GM12801 (cell line): ENCODE results near the gene COL6A2.

Source experiments
- TF ChIP-seq, protein P1 (sequence below): IDR thresholded peaks from one replicate; pipeline ENCODE4 v1.5.1; 2011; ENCODE audit warnings: control low read depth; ENCODE audit not compliant: insufficient read length; ENCODE audit errors: extremely low read depth

COL6A2 gene

DNA sequence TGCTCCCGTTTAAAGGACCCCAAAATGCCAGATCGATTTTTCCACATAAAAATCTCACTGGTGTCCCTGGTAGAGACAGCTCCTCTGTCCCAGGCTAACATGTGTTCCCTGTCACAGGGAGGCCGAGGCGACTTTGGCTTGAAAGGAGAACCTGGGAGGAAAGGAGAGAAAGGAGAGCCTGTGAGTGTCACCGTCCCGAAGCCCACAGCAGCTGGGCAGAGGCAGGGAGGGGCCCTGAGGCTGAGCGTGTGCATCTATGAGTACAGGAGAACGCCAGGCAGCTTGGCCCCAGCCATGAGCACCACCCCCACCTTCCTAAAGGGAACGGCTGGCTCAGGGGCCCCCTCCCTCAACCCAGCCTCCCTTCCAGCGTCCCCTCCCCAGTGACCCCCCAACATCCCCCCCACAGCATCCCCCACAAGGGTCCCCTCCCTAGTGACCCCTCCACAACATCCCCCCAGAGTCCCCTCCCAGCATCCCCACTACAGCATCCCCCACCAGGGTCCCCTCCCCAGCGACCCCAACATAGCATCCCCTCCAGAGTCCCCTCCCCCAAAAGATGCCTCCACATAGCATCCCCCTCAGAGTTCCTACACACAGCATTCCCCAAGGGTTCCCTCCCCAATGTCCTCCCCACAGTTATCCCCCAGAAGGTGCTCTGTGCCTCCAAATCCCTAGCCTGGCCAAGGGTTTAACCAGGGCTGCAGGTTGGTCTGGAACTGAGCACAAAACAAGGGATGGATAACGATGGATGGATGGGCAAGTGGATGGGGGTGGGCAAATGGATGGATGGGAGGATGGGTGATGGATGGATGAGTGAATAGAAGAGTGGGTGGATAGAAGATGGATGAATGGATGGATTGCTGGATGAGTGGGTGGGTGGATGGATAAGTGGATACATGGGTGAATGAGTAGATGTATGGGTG lies 25.1 kb downstream of the COL6A2 start:
- TF ChIP-seq, protein P1, sequence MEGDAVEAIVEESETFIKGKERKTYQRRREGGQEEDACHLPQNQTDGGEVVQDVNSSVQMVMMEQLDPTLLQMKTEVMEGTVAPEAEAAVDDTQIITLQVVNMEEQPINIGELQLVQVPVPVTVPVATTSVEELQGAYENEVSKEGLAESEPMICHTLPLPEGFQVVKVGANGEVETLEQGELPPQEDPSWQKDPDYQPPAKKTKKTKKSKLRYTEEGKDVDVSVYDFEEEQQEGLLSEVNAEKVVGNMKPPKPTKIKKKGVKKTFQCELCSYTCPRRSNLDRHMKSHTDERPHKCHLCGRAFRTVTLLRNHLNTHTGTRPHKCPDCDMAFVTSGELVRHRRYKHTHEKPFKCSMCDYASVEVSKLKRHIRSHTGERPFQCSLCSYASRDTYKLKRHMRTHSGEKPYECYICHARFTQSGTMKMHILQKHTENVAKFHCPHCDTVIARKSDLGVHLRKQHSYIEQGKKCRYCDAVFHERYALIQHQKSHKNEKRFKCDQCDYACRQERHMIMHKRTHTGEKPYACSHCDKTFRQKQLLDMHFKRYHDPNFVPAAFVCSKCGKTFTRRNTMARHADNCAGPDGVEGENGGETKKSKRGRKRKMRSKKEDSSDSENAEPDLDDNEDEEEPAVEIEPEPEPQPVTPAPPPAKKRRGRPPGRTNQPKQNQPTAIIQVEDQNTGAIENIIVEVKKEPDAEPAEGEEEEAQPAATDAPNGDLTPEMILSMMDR: no peak

DNA sequence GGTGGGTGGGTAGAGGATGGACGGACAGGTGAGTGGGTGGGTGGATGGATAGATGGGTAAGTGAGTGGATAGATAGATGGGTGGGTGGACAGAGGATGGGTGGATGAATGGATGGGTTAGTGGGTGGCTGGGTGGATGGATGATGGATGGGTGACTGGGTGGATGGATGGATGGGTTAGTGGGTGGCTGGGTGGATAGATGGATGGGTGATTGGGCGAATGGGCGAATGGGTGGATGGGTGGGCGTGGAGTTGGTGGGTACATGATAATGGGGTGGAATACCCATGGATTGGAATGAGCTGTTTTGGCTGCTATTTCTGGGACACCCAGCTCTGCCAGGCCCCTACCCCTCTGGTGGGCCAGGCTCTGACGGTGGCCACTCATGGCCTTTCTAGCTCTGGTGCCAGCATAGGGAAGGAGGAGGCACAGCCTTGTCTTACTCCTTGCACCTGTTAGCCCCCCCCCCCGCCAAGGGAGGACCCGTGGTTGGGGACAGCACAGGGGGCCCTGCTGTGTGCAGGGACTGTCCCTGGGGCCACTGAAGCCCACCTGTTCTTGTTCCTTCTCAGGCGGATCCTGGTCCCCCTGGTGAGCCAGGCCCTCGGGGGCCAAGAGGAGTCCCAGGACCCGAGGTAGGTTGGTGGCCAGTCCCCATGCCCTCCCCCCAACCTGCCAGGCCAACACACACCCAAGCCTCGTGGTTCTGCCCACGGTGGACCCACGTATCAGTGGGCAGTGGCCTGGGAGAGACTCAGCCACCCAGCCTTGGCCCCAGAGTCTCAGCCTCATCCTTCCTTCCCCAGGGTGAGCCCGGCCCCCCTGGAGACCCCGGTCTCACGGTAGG lies 26.4 kb downstream of the COL6A2 start:
- TF ChIP-seq, protein P1: no peak

DNA sequence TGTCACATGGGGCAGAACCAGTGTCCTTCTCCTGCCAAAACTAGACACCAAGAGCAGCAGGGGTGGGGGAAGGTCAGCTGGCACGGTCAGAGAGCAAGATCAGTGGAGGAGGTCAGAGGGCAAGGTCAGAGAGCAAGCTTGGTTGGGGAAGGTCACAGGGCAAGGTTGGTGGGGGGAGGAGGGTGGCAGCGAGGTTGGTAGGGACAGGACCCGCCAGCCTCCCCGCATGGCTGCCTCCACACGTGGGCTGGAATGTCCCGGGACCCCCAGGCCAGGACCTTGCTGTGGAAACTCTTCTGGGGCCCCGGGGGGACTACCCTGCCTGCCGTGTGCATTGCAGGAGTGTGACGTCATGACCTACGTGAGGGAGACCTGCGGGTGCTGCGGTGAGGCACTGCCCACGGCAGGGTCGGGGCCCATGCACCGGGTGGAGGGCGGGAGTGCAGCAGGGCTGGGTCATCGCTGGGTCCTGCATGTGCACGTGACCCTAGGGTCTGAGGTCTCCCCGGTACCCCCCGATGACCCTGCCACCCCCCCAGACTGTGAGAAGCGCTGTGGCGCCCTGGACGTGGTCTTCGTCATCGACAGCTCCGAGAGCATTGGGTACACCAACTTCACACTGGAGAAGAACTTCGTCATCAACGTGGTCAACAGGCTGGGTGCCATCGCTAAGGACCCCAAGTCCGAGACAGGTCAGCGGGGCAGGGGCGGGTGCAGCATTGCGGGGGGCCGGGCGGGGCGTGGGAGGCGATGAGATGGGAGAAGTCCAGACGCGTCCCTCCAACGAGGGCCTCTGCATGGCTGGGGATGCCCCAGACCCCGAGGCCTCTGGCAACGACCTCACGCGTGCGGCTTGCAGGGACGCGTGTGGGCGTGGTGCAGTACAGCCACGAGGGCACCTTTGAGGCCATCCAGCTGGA lies 27.3 kb downstream of the COL6A2 start:
- TF ChIP-seq, protein P1: no peak

DNA sequence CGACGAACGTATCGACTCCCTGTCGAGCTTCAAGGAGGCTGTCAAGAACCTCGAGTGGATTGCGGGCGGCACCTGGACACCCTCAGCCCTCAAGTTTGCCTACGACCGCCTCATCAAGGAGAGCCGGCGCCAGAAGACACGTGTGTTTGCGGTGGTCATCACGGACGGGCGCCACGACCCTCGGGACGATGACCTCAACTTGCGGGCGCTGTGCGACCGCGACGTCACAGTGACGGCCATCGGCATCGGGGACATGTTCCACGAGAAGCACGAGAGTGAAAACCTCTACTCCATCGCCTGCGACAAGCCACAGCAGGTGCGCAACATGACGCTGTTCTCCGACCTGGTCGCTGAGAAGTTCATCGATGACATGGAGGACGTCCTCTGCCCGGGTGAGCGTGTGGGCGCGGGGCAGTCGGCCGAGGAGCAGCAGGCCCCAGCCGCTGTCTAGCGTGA lies 28.0 kb downstream of the COL6A2 start:
- TF ChIP-seq, protein P1: no peak

DNA sequence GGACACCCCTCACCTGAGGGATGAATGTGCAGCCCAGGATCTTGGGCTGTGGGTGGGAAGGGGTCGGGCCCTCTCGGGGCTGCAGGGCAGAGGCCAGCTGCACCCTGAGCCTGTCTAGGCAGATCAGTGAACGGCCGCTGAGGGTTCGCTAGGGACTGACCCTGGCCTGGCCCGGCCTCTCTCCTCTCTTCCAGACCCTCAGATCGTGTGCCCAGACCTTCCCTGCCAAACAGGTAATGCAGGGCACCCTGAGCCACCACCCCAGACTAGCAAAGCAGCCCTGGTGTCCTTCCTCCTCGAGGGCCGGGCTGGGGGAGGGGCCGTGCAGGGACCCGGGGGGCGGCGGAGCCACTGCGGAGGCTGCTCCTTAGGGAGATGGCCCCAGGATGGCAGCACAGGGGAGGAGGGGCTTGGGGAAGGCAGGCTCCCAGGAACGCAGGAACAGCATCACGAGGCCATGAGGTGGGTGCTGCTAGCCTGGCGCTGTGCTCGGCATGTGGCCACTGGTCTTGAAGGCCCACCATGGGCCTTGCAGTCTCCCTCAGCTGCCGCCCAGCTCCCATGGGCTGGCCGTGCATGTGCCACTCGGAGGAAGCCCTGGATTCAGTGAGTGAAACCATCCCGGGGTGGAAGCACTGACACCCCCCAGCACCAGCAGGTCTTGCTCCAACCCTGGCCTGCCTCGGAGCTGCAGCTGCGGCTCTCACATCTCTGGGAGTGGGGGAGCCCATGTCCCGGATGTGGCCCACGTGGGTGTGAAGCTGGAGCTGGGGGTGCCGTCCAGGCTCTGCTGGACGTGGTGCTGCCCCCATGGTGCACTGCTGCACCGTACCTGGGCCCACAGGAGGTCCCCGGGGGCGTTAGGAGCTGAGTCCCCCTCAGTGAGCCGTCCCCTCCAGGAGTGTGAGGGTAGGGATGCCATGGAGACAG lies 28.7 kb downstream of the COL6A2 start:
- TF ChIP-seq, protein P1: no peak

DNA sequence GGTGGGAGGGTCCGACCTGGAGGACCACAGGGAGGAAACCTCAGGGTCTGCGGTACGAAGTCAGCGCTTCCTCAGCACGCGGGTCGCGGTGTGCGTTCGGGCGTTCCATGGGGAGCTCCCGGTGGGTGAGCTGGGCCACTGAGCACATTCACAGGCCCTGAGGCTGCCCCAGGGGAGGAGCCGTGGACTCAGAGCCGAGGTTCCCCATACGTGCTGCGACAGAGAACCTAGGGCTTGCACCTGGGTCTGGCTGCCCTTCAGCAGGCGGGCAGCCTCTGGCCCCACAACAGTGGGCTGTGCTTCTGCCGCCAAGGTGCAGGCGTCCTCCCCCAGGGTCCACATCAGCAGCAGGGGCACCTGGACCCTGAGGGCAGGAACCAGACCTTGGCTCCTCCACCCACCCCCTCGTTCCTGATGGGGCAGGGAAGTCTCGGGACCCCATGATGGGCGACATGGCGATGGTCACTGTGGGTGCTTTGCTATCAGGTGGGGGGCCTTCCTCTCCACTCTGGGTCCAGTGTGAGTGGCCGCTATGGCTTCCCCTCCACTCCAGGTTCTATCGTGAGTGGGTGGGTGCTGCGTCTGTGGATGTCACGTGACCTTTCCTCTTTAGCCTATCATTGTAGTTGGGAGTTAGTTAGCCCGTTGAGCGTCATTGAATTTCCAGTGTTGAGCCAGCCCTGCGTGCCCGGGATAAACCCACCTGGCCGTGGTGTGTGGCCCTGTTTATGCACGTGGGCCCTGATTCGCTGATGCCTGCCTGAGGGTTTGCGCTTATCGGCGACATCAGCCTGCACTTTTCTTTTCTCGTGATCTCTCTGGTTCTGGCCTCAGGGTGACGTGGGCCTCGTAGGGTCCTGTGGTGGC lies 29.6 kb downstream of the COL6A2 start:
- TF ChIP-seq, protein P1: no peak
